HG03066 (cell line): ENCODE measurements around the gene FOLR1.
"Not testable (repeated sequence)": the region's sequence is repeated elsewhere in the genome, so short reads cannot be mapped to it uniquely, and the experiment has no call there.

ENCODE experiments used
- ATAC-seq: cut with Tn5 transposase; IDR thresholded peaks from one replicate; pipeline ENCODE4 v1.9.1; 2021; ENCODE audit warnings: low read depth; ENCODE audit not compliant: unreplicated experiment

FOLR1 gene

GRCh38 chr11:72180892-72181552 lies 10.9 kb upstream of the FOLR1 start:
- ATAC-seq, result not testable (repeated sequence)

GRCh38 chr11:72181553-72181958 lies 10.4 kb upstream of the FOLR1 start:
- not testable (repeated sequence) for ATAC-seq

GRCh38 chr11:72188267-72188666 lies 3.7 kb upstream of the FOLR1 start:
- ATAC-seq, result no peak

- ATAC-seq, result no peak
These were observed 2.3 kb upstream of the FOLR1 start for GRCh38 chr11:72189455-72190250.

GRCh38 chr11:72190631-72191071 lies 1.3 kb upstream of the FOLR1 start:
- ATAC-seq, result no peak

GRCh38 chr11:72195518-72196270 lies 3.8 kb downstream of the FOLR1 start:
- ATAC-seq, result no peak

- ATAC-seq, result not testable (repeated sequence)
These were observed 9.5 kb downstream of the FOLR1 start for GRCh38 chr11:72201445-72201844.

GRCh38 chr11:72202571-72202970 lies 10.6 kb downstream of the FOLR1 start:
- no peak for ATAC-seq

GRCh38 chr11:72203163-72203562 lies 11.2 kb downstream of the FOLR1 start:
- ATAC-seq, result no peak

GRCh38 chr11:72204886-72205285 lies 12.9 kb downstream of the FOLR1 start:
- no peak for ATAC-seq

- not testable (repeated sequence) for ATAC-seq
These were observed 14.9 kb downstream of the FOLR1 start for GRCh38 chr11:72206794-72207193.

GRCh38 chr11:72208281-72208680 lies 16.3 kb downstream of the FOLR1 start:
- no peak for ATAC-seq

- no peak for ATAC-seq
These were observed 17.2 kb downstream of the FOLR1 start for GRCh38 chr11:72209101-72209500.

GRCh38 chr11:72216638-72217037 lies 24.7 kb downstream of the FOLR1 start, which contains the start of gene FOLR2:
FOLR2 (plus strand) TSS chr11:72216794; CDS start chr11:72218585, 1,791 bp downstream.
- ATAC-seq, result no peak

GRCh38 chr11:72217841-72218240 lies 25.9 kb downstream of the FOLR1 start:
- no peak for ATAC-seq

GRCh38 chr11:72218251-72218745 lies 26.4 kb downstream of the FOLR1 start:
- ATAC-seq, result no peak

GRCh38 chr11:72220696-72221363 lies 28.9 kb downstream of the FOLR1 start:
- ATAC-seq, result no peak

- no peak for ATAC-seq
These were observed 29.6 kb downstream of the FOLR1 start for GRCh38 chr11:72221386-72222075.

GRCh38 chr11:72222106-72222891 lies 30.4 kb downstream of the FOLR1 start:
- no peak for ATAC-seq
